HCT116 (cell line): ENCODE measurements around the gene ZBTB47.

Experiments
- ATF3 ChIP-seq: IDR thresholded peaks from 2 replicates; pipeline ENCODE4 v1.6.1; 2012
- CEBPB ChIP-seq: IDR thresholded peaks from 2 replicates; pipeline ENCODE4 v1.6.1; 2012; ENCODE audit warnings: low read depth
- EZH2 ChIP-seq: fragments of 200-600 bp; sonication (generic); IDR thresholded peaks from 2 replicates; pipeline ENCODE4 v1.6.1; 2017; ENCODE audit warnings: antibody characterized with exemption, mixed run types
- JUND ChIP-seq: IDR thresholded peaks from 2 replicates; pipeline ENCODE4 v1.6.1; 2012
- MAX ChIP-seq: IDR thresholded peaks from 2 replicates; pipeline ENCODE4 v1.6.1; 2012
- POLR2A ChIP-seq: IDR thresholded peaks from 2 replicates; pipeline ENCODE4 v1.7.0; 2011; ENCODE audit warnings: borderline replicate concordance; ENCODE audit not compliant: insufficient read depth, insufficient read length; ENCODE audit errors: extremely low read depth
- POLR2AphosphoS5 ChIP-seq: IDR thresholded peaks from 2 replicates; pipeline ENCODE4 v1.6.1; 2011; ENCODE audit warnings: mild to moderate bottlenecking, low read depth, low read length, moderate library complexity
- RAD21 ChIP-seq: IDR thresholded peaks from 2 replicates; pipeline ENCODE4 v1.6.1; 2012; ENCODE audit warnings: low read depth, mild to moderate bottlenecking
- REST ChIP-seq: IDR thresholded peaks from 2 replicates; pipeline ENCODE4 v1.6.1; 2012; ENCODE audit warnings: low read depth
- SIN3A ChIP-seq: IDR thresholded peaks from 2 replicates; pipeline ENCODE4 v1.6.1; 2012; ENCODE audit warnings: low read depth
- SRF ChIP-seq: IDR thresholded peaks from 2 replicates; pipeline ENCODE4 v1.6.1; 2012; ENCODE audit warnings: low read depth
- ZBTB33 ChIP-seq: IDR thresholded peaks from 2 replicates; pipeline ENCODE4 v1.6.1; 2011; ENCODE audit warnings: mild to moderate bottlenecking, low read length, moderate library complexity; ENCODE audit not compliant: insufficient replicate concordance; ENCODE audit errors: extremely low read depth
- ZNF274 ChIP-seq: fragments of 200-500 bp; sonication (Bioruptor generic); IDR thresholded peaks from 2 replicates; pipeline ENCODE4 v1.6.1; 2014; ENCODE audit warnings: mild to moderate bottlenecking, low read depth, low read length, inconsistent platforms
- TF ChIP-seq, protein P1 (sequence below), 3 experiments: fragments of 200-600 bp in 1 of 3; sonication (generic) in 1 of 3; IDR thresholded peaks in 2 of 3; conservative IDR thresholded peaks in 1 of 3; 2 replicates each; pipeline ENCODE4 v1.5.1; 2012 to 2017; ENCODE audit warnings: low read depth in 2 of 3, low read length in 2 of 3, antibody characterized with exemption in 1 of 3, borderline replicate concordance in 1 of 3, control low read depth in 1 of 3, mild to moderate bottlenecking in 1 of 3, mixed read lengths in 1 of 3, mixed run types in 1 of 3, moderate library complexity in 1 of 3; ENCODE audit not compliant: insufficient read depth in 1 of 3

GRCh38 chr3:42670051-42670576 is 16.6 kb downstream of the ZBTB47 start:
- TF ChIP-seq, protein P1, sequence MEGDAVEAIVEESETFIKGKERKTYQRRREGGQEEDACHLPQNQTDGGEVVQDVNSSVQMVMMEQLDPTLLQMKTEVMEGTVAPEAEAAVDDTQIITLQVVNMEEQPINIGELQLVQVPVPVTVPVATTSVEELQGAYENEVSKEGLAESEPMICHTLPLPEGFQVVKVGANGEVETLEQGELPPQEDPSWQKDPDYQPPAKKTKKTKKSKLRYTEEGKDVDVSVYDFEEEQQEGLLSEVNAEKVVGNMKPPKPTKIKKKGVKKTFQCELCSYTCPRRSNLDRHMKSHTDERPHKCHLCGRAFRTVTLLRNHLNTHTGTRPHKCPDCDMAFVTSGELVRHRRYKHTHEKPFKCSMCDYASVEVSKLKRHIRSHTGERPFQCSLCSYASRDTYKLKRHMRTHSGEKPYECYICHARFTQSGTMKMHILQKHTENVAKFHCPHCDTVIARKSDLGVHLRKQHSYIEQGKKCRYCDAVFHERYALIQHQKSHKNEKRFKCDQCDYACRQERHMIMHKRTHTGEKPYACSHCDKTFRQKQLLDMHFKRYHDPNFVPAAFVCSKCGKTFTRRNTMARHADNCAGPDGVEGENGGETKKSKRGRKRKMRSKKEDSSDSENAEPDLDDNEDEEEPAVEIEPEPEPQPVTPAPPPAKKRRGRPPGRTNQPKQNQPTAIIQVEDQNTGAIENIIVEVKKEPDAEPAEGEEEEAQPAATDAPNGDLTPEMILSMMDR (IDR thresholded peaks at IDR 0.05 in 2 of 3, conservative IDR thresholded peaks at IDR 0.05 in 1 of 3; ENCODE audit: borderline replicate concordance in 1 of 3, insufficient read depth in 1 of 3, low read depth in 2 of 3, low read length in 2 of 3) = no peak
- TF ChIP-seq POLR2A (no peak), SRF (no peak), CEBPB (no peak), ZNF274 (no peak), REST (no peak), SIN3A (no peak), JUND (no peak), ATF3 (no peak), EZH2 (no peak), POLR2AphosphoS5 (no peak), RAD21 (no peak), MAX (no peak), ZBTB33 (no peak)
